Muscle layer of duodenum (tissue), 2 donors: ENCODE results near the gene IREB2.

ENCODE experiments used
- H3K27ac ChIP-seq: one replicate; pipeline ENCODE4 v1.7.0; 2013; ENCODE audit warnings: mild to moderate bottlenecking, low read length
- H3K27me3 ChIP-seq: one replicate; pipeline ENCODE4 v1.7.0; 2013; ENCODE audit warnings: low read depth, mild to moderate bottlenecking, control low read depth, low read length
- H3K36me3 ChIP-seq, 2 donors: one replicate each; pipeline ENCODE4 v1.7.0; 2013; ENCODE audit warnings: low read length in 2 of 2, control low read depth in 1 of 2, mild to moderate bottlenecking in 1 of 2; ENCODE audit not compliant: insufficient read depth in 2 of 2, control insufficient read depth in 1 of 2
- H3K4me1 ChIP-seq, 2 donors: one replicate each; pipeline ENCODE4 v1.7.0; 2013; ENCODE audit warnings: low read length in 2 of 2, mild to moderate bottlenecking in 2 of 2, control low read depth in 1 of 2, moderate library complexity in 1 of 2; ENCODE audit not compliant: insufficient read depth in 2 of 2, control insufficient read depth in 1 of 2
- H3K4me3 ChIP-seq, 2 donors: one replicate each; pipeline ENCODE4 v1.7.0; 2013; ENCODE audit warnings: low read length in 2 of 2, low read depth in 1 of 2, mild to moderate bottlenecking in 1 of 2
- H3K9me3 ChIP-seq, 2 donors: one replicate each; pipeline ENCODE4 v1.7.0; 2013; ENCODE audit warnings: low read length in 2 of 2, control low read depth in 1 of 2, mild to moderate bottlenecking in 1 of 2; ENCODE audit not compliant: control insufficient read depth in 1 of 2
- donor health status: healthy.

IREB2 gene

GRCh38 chr15:78437762-78438618, at the start of gene IREB2:
Gene IREB2, plus strand, starts transcription at chr15:78438216. Its CDS starts 122 bp downstream, at chr15:78438338.
- Histone ChIP-seq H3K27ac (peak within 1 kb of the TSS; percentile 94), H3K4me1 (peaks cover 9 to 27% of the 10 kb centered on the region in 2 donors), H3K4me3 (peak within 1 kb of the TSS; percentile 90 to 97), H3K27me3 (no peaks in the 10 kb centered on the region), H3K9me3 (no peaks in the 10 kb centered on the region), H3K36me3 (peaks cover 11 to 14% of the 10 kb centered on the region in 2 donors)

- Histone ChIP-seq H3K36me3 (no peaks in the 10 kb centered on the region), H3K9me3 (no peaks in the 10 kb centered on the region), H3K27me3 (no peaks in the 10 kb centered on the region), H3K27ac (no peak overlapping the region), H3K4me3 (no peak overlapping the region), H3K4me1 (no peaks in the 10 kb centered on the region)
Observed at GRCh38 chr15:78388865-78389264, 49.2 kb upstream of the IREB2 start.

GRCh38 chr15:78389322-78389721, 48.7 kb upstream of the IREB2 start:
- Histone ChIP-seq H3K27me3 (no peaks in the 10 kb centered on the region), H3K27ac (no peak overlapping the region), H3K4me3 (no peak overlapping the region), H3K9me3 (no peaks in the 10 kb centered on the region), H3K4me1 (no peaks in the 10 kb centered on the region), H3K36me3 (no peaks in the 10 kb centered on the region)

GRCh38 chr15:78389738-78390137, 48.3 kb upstream of the IREB2 start:
- no peaks in the 10 kb centered on the region for H3K4me1 ChIP-seq
- no peaks in the 10 kb centered on the region for H3K9me3 ChIP-seq
- H3K36me3 ChIP-seq, result no peaks in the 10 kb centered on the region
- H3K27ac ChIP-seq, result no peak overlapping the region
- no peak overlapping the region for H3K4me3 ChIP-seq
- H3K27me3 ChIP-seq, result no peaks in the 10 kb centered on the region

- Histone ChIP-seq H3K27ac (no peak overlapping the region), H3K27me3 (no peaks in the 10 kb centered on the region), H3K36me3 (no peaks in the 10 kb centered on the region), H3K9me3 (no peaks in the 10 kb centered on the region), H3K4me3 (no peak overlapping the region), H3K4me1 (no peaks in the 10 kb centered on the region)
Observed at GRCh38 chr15:78390242-78390641, 47.8 kb upstream of the IREB2 start.

- Histone ChIP-seq H3K9me3 (no peaks in the 10 kb centered on the region), H3K27me3 (no peaks in the 10 kb centered on the region), H3K4me1 (no peaks in the 10 kb centered on the region), H3K27ac (no peak overlapping the region), H3K36me3 (no peaks in the 10 kb centered on the region), H3K4me3 (no peak overlapping the region)
Observed at GRCh38 chr15:78390826-78391225, 47.2 kb upstream of the IREB2 start.

- H3K36me3 ChIP-seq, result no peaks in the 10 kb centered on the region
- no peaks in the 10 kb centered on the region for H3K9me3 ChIP-seq
- H3K4me3 ChIP-seq, result no peak overlapping the region
- H3K4me1 ChIP-seq, result no peaks in the 10 kb centered on the region
- H3K27me3 ChIP-seq, result no peaks in the 10 kb centered on the region
- no peak overlapping the region for H3K27ac ChIP-seq
Observed at GRCh38 chr15:78391781-78392180, 46.2 kb upstream of the IREB2 start.

GRCh38 chr15:78392430-78392829, 45.6 kb upstream of the IREB2 start:
- no peaks in the 10 kb centered on the region for H3K9me3 ChIP-seq
- no peak overlapping the region for H3K27ac ChIP-seq
- no peaks in the 10 kb centered on the region for H3K27me3 ChIP-seq
- no peak overlapping the region for H3K4me3 ChIP-seq
- peaks cover 0 to 3% of the 10 kb centered on the region in 2 donors for H3K4me1 ChIP-seq
- H3K36me3 ChIP-seq, result no peaks in the 10 kb centered on the region

- Histone ChIP-seq H3K36me3 (no peaks in the 10 kb centered on the region), H3K4me1 (peaks cover 0 to 9% of the 10 kb centered on the region in 2 donors)
Observed at GRCh38 chr15:78393137-78393536, 44.9 kb upstream of the IREB2 start.

GRCh38 chr15:78394026-78394425, 44.0 kb upstream of the IREB2 start:
- H3K9me3 ChIP-seq, result no peaks in the 10 kb centered on the region
- no peaks in the 10 kb centered on the region for H3K27me3 ChIP-seq

More at GRCh38 chr15:78393137-78393536, 44.9 kb upstream of the IREB2 start:
- Histone ChIP-seq H3K4me3 (no peak overlapping the region), H3K9me3 (no peaks in the 10 kb centered on the region), H3K27ac (no peak overlapping the region), H3K27me3 (no peaks in the 10 kb centered on the region)

GRCh38 chr15:78394981-78395616, 42.9 kb upstream of the IREB2 start:
- no peaks in the 10 kb centered on the region for H3K9me3 ChIP-seq
- no peak overlapping the region for H3K4me3 ChIP-seq
- no peak overlapping the region for H3K27ac ChIP-seq

More at GRCh38 chr15:78394026-78394425, 44.0 kb upstream of the IREB2 start:
- H3K36me3 ChIP-seq, result no peaks in the 10 kb centered on the region
- peaks cover 0 to 12% of the 10 kb centered on the region in 2 donors for H3K4me1 ChIP-seq
- H3K4me3 ChIP-seq, result no peak overlapping the region
- no peak overlapping the region for H3K27ac ChIP-seq

More at GRCh38 chr15:78394981-78395616, 42.9 kb upstream of the IREB2 start:
- no peaks in the 10 kb centered on the region for H3K36me3 ChIP-seq
- H3K27me3 ChIP-seq, result no peaks in the 10 kb centered on the region
- H3K4me1 ChIP-seq, result peaks cover 0 to 12% of the 10 kb centered on the region in 2 donors
